Prostate gland (tissue), 2 donors: ENCODE data around the gene MYBPH. TPM values are rescaled to one million over a fixed set of nuclear protein-coding genes. Genes with fewer than 3 reads are reported as not detected.

Experiments used
- DNase-seq: peaks from one replicate; pipeline ENCODE4 v3.0.0-alpha.2; 2019; ENCODE audit warnings: low spot score
- H3K27ac ChIP-seq, 2 donors: fragments of 200-600 bp; sonication (generic); 2 replicates each; pipeline ENCODE4 v1.5.1; 2017 to 2019
- H3K27me3 ChIP-seq: fragments of 200-600 bp; sonication (generic); replicated peaks from 2 replicates; pipeline ENCODE4 v1.5.1; 2019; ENCODE audit not compliant: insufficient read depth
- H3K36me3 ChIP-seq, 2 donors: fragments of 200-600 bp; sonication (generic); 1 replicate in 1 of 2; 2 replicates in 1 of 2; pipeline versions ENCODE4 v1.5.1 to v1.8.1; 2017 to 2019
- H3K4me1 ChIP-seq: fragments of 200-600 bp; sonication (generic); replicated peaks from 2 replicates; pipeline ENCODE4 v1.5.1; 2019
- H3K4me3 ChIP-seq, 2 donors: fragments of 200-600 bp; sonication (generic); 2 replicates each; pipeline ENCODE4 v1.5.1; 2017 to 2019
- H3K9me3 ChIP-seq: fragments of 200-600 bp; sonication (generic); 2 replicates; pipeline ENCODE4 v1.5.1; 2017
- CTCF ChIP-seq, 4 experiments: fragments of 200-600 bp in 2 of 4; fragments of 450-650 bp in 2 of 4; sonication (generic) in 2 of 4; IDR thresholded peaks; 1 replicate in 3 of 4; 2 replicates in 1 of 4; pipeline ENCODE4 v1.5.1; 2016 to 2019; ENCODE audit warnings: antibody characterized with exemption in 4 of 4, mild to moderate bottlenecking in 2 of 4, moderate library complexity in 2 of 4
- POLR2A ChIP-seq: fragments of 450-650 bp; IDR thresholded peaks from one replicate; pipeline ENCODE4 v1.6.1; 2016; ENCODE audit warnings: antibody characterized with exemption, mild to moderate bottlenecking
- POLR2AphosphoS5 ChIP-seq: sonication (generic); formaldehyde crosslinking; IDR thresholded peaks from one replicate; pipeline ENCODE4 v1.6.1; 2017; ENCODE audit warnings: antibody characterized with exemption
- WGBS: methylation state at CpG from one replicate; pipeline ENCODE4 v1.1.5; 2018; 5-methylcytosine and 5-hydroxymethylcytosine counted together
- intact Hi-C: fragments of 100-400 bp; cut with DNase I; formaldehyde crosslinking; loops from one replicate; pipeline ENCODE4 v1.14.2; 2022
- total RNA-seq, 2 donors: library from RNA; depleted of rRNA; stranded (reverse); fragments of >200 nt; gene quantifications; one replicate each; pipeline ENCODE4 v1.1.0, GENCODE V29; 2016

The MYBPH gene
- total RNA-seq, 2 donors from 2014 or later, result 7.7 TPM; not detected in 1

GRCh38 chr1:203196371-203196770 is 20.7 kb upstream of the MYBPH start:
- TF ChIP-seq CTCF (IDR thresholded peaks at IDR 0.05) (no peak), POLR2A (no peak), POLR2AphosphoS5 (no peak)
- Histone ChIP-seq H3K4me1 (no peaks in the 10 kb centered on the region), H3K36me3 (no peaks in the 10 kb centered on the region), H3K27me3 (no peaks in the 10 kb centered on the region), H3K27ac (no peak overlapping the region), H3K9me3 (no peaks in the 10 kb centered on the region), H3K4me3 (no peak overlapping the region)
- intact Hi-C loops, result no loop called here
- 84% methylated on average over 3 of the region's 3 CpGs for WGBS
- no peak for DNase-seq

GRCh38 chr1:203190949-203191348 is 15.3 kb upstream of the MYBPH start:
- Histone ChIP-seq H3K4me3 (no peak overlapping the region), H3K27me3 (no peaks in the 10 kb centered on the region)

GRCh38 chr1:203189951-203190352 is 14.3 kb upstream of the MYBPH start:
- Histone ChIP-seq H3K4me1 (peaks cover 2% of the 10 kb centered on the region), H3K9me3 (no peaks in the 10 kb centered on the region), H3K4me3 (no peak overlapping the region), H3K27ac (no peak overlapping the region), H3K27me3 (no peaks in the 10 kb centered on the region), H3K36me3 (no peaks in the 10 kb centered on the region)
- intact Hi-C loops, result no loop called here
- DNase-seq, result no peak
- TF ChIP-seq POLR2AphosphoS5 (no peak), POLR2A (no peak), CTCF (IDR thresholded peaks at IDR 0.05) (no peak)
- 57% methylated on average over 7 of the region's 7 CpGs for WGBS

More at GRCh38 chr1:203190949-203191348, 15.3 kb upstream of the MYBPH start:
- Histone ChIP-seq H3K9me3 (no peaks in the 10 kb centered on the region), H3K27ac (no peak overlapping the region), H3K4me1 (peaks cover 2% of the 10 kb centered on the region), H3K36me3 (no peaks in the 10 kb centered on the region)
- no peak for DNase-seq
- WGBS, result 94% methylated on average over 2 of the region's 2 CpGs
- intact Hi-C loops, result no loop called here
- TF ChIP-seq POLR2AphosphoS5 (no peak), CTCF (IDR thresholded peaks at IDR 0.05) (no peak), POLR2A (no peak)

- H3K27ac ChIP-seq, result no peak overlapping the region
- TF ChIP-seq POLR2AphosphoS5 (peak; percentile 50), CTCF (IDR thresholded peaks at IDR 0.05) (no peak), POLR2A (no peak)
- H3K27me3 ChIP-seq, result no peaks in the 10 kb centered on the region
Observed at GRCh38 chr1:203188686-203189232, 13.1 kb upstream of the MYBPH start.

GRCh38 chr1:203187689-203188264 is 12.2 kb upstream of the MYBPH start:
- intact Hi-C loops, result no loop called here
- Histone ChIP-seq H3K4me1 (peaks cover 2% of the 10 kb centered on the region), H3K27ac (no peak overlapping the region), H3K36me3 (no peaks in the 10 kb centered on the region), H3K9me3 (no peaks in the 10 kb centered on the region), H3K27me3 (no peaks in the 10 kb centered on the region), H3K4me3 (no peak overlapping the region)
- TF ChIP-seq CTCF (IDR thresholded peaks at IDR 0.05), result no peak
- 72% methylated on average over 3 of the region's 3 CpGs for WGBS
- no peak for DNase-seq

More at GRCh38 chr1:203188686-203189232, 13.1 kb upstream of the MYBPH start:
- peaks cover 2% of the 10 kb centered on the region for H3K4me1 ChIP-seq
- H3K4me3 ChIP-seq, result no peak overlapping the region
- WGBS, result 68% methylated on average over 4 of the region's 4 CpGs
- H3K36me3 ChIP-seq, result no peaks in the 10 kb centered on the region
- DNase-seq, result no peak
- intact Hi-C loops, result no loop called here
- H3K9me3 ChIP-seq, result no peaks in the 10 kb centered on the region
